ENCODE measurements around the gene ZYG11A.
"Not testable (repeated sequence)": the region's sequence is repeated elsewhere in the genome, so short reads cannot be mapped to it uniquely, and the experiment has no call there.

Gene ZYG11A
- 0.30 to 0.39 reads per million in 2 experiments for total RNA-seq

- peak; percentile 48 for DNase-seq (ENCODE audit: low read depth)
These were observed at the start of gene ZYG11A for GRCh38 chr1:52842643-52843310. Gene ZYG11A, plus strand, starts transcription at chr1:52842760. Its CDS starts 124 bp downstream, at chr1:52842884.

GRCh38 chr1:52793717-52794116 is 48.8 kb upstream of the ZYG11A start:
- not testable (repeated sequence) for DNase-seq (ENCODE audit: low read depth)

GRCh38 chr1:52795464-52795863 is 47.1 kb upstream of the ZYG11A start:
- DNase-seq (ENCODE audit: low read depth), result no peak

GRCh38 chr1:52798331-52798730 is 44.2 kb upstream of the ZYG11A start:
- no peak for DNase-seq (ENCODE audit: low read depth)

- DNase-seq (ENCODE audit: low read depth), result no peak
These were observed 41.5 kb upstream of the ZYG11A start for GRCh38 chr1:52801011-52801410.

GRCh38 chr1:52804083-52804482 is 38.5 kb upstream of the ZYG11A start:
- not testable (repeated sequence) for DNase-seq (ENCODE audit: low read depth)

- DNase-seq (ENCODE audit: low read depth), result no peak
These were observed 28.1 kb upstream of the ZYG11A start for GRCh38 chr1:52814465-52814864.

GRCh38 chr1:52820830-52821229 is 21.7 kb upstream of the ZYG11A start:
- not testable (repeated sequence) for DNase-seq (ENCODE audit: low read depth)

GRCh38 chr1:52825868-52826267 is 16.7 kb upstream of the ZYG11A start:
- DNase-seq (ENCODE audit: low read depth), result no peak

- no peak for DNase-seq (ENCODE audit: low read depth)
These were observed 7.8 kb upstream of the ZYG11A start for GRCh38 chr1:52834798-52835197.

GRCh38 chr1:52836035-52836434 is 6.5 kb upstream of the ZYG11A start:
- no peak for DNase-seq (ENCODE audit: low read depth)

- not testable (repeated sequence) for DNase-seq (ENCODE audit: low read depth)
These were observed 3.4 kb upstream of the ZYG11A start for GRCh38 chr1:52839175-52839574.

- DNase-seq (ENCODE audit: low read depth), result not testable (repeated sequence)
These were observed 2.6 kb downstream of the ZYG11A start for GRCh38 chr1:52845119-52845518.

- no peak for DNase-seq (ENCODE audit: low read depth)
These were observed 5.9 kb downstream of the ZYG11A start for GRCh38 chr1:52848423-52848822.

- DNase-seq (ENCODE audit: low read depth), result no peak
These were observed 8.4 kb downstream of the ZYG11A start for GRCh38 chr1:52850951-52851350.

- DNase-seq (ENCODE audit: low read depth), result no peak
These were observed 10.3 kb downstream of the ZYG11A start for GRCh38 chr1:52852854-52853253.

GRCh38 chr1:52855584-52855983 is 13.0 kb downstream of the ZYG11A start:
- no peak for DNase-seq (ENCODE audit: low read depth)

GRCh38 chr1:52856026-52856425 is 13.5 kb downstream of the ZYG11A start:
- no peak for DNase-seq (ENCODE audit: low read depth)

GRCh38 chr1:52857443-52857842 is 14.9 kb downstream of the ZYG11A start:
- DNase-seq (ENCODE audit: low read depth), result no peak

GRCh38 chr1:52862666-52863458 is 20.3 kb downstream of the ZYG11A start:
- no peak for DNase-seq (ENCODE audit: low read depth)

GRCh38 chr1:52867087-52867863 is 24.7 kb downstream of the ZYG11A start:
- no peak for DNase-seq (ENCODE audit: low read depth)

GRCh38 chr1:52869727-52870126 is 27.2 kb downstream of the ZYG11A start:
- DNase-seq (ENCODE audit: low read depth), result not testable (repeated sequence)
